Fibroblast of gingiva (primary cell): ENCODE measurements around the gene CRACDL.
"Not testable (repeated sequence)": the region's sequence is repeated elsewhere in the genome, so short reads cannot be mapped to it uniquely, and the experiment has no call there.

Experiments used
- DNase-seq: peaks from one replicate; pipeline ENCODE4 v3.0.0-alpha.2; 2011; ENCODE audit warnings: low read depth

CRACDL gene

GRCh38 chr2:98907966-98908905 is 27.8 kb downstream of the CRACDL start:
- no peak for DNase-seq

DNA sequence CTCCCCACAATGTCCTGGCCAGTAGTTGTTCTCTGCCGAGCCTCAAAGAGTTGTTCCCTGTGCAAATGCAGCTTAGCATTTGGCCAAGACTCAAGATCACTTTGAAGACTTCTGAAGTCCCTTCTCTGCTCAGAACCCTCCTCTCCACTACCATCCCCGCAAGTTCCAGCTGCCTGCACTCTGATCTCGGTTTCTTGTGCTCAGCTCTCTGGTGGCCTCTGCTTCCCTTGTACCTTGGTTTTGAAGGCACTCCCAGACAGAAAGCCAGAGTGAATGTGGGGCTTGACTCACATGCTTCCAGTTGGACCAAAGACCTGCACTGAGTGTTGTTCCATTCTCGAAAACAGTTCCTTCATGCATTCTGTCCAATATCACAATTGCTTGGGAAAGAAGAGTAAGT is 28.6 kb downstream of the CRACDL start:
- no peak for DNase-seq

DNA sequence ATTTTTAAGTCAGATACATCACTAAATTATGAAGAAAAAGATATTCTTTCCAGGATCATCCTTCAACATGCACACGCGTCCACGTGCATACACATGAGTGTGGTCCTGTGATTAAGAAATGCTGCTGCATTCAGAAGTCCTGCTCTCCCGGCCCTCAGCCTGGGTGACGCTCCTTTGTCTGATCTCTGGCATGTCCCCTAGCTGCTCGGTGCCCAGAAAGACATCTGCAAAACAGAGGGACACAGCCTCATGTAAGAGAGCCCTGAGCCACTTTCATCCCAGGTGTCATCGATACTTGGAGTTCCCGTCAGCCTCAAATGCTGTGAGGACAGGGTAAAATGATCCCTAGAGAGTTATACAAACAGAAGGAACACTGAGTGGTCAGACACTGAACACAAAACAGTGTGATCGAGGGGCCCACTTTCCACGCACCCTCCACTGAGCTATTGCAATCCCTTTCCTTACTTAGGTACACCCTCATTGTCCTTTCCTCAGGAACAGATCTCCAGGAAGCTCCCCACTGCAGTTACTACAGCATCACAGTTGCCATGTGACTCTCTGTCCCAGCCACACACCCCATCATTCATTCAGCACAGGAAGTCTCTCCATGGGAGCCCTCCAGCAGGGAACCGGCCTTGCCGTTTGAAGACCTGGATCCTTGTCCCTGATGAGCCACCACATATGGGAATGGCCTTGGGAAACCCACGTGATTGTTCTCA is 32.1 kb downstream of the CRACDL start:
- DNase-seq: no peak

DNA sequence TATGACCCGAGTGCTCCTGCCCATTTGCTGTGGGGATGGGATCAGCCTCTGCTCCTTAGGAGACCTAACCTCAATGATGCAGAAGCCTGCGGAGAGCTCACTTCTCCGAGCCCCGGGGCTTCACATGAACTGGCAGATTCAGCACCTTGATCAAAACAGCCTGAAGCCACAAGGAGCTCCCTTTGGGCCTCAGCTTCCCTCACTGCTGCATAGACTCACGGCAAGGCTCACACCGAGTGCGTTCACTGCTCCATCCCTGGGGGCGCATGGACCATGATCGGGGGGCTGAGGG is 33.0 kb downstream of the CRACDL start:
- no peak for DNase-seq

GRCh38 chr2:98902209-98903063 is 33.6 kb downstream of the CRACDL start:
- DNase-seq: no peak

GRCh38 chr2:98901702-98902101 is 34.3 kb downstream of the CRACDL start:
- DNase-seq: no peak

- no peak for DNase-seq
These were observed 34.7 kb downstream of the CRACDL start for GRCh38 chr2:98901291-98901690.

DNA sequence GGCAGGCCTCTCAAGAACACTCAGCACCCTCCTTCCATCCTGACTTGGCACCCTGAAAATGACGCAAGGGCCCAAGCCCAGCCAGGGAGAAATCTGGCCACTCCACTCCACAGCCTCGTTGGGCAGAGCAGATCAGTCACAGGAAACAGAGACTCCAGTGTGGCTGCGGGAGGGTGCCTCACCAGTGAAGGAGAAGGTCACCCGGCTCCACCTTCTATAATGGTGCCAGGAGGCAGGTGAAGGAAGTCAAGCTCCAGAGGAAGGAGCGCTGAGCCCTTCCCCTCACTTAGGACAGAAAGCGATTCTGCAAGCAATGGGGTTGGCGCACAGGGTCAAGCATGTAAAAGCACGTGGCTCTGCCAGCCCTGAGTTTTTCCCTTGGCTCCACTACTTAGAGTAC is 35.3 kb downstream of the CRACDL start:
- DNase-seq: no peak

DNA sequence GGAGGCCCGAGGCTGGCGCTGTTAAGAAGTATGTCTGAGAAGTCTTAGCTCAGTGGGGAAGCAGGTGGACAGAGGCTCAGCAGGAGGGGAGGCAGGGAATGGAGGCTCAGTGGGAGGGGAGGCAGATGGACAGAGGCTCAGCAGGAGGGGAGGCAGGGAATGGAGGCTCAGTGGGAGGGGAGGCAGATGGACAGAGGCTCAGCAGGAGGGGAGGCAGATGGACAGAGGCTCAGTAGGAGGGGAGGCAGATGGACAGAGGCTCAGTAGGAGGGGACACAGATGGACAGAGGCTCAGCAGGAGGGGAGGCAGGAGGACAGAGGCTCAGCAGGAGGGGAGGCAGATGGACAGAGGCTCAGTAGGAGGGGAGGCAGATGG is 36.3 kb downstream of the CRACDL start:
- DNase-seq: not testable (repeated sequence)

GRCh38 chr2:98899041-98899702 is 36.9 kb downstream of the CRACDL start:
- DNase-seq: no peak

GRCh38 chr2:98898423-98898841 is 37.6 kb downstream of the CRACDL start:
- DNase-seq: no peak

GRCh38 chr2:98897746-98898145 is 38.3 kb downstream of the CRACDL start:
- no peak for DNase-seq

- no peak for DNase-seq
These were observed 39.1 kb downstream of the CRACDL start for GRCh38 chr2:98896944-98897343.

- no peak for DNase-seq
These were observed 39.6 kb downstream of the CRACDL start for GRCh38 chr2:98896416-98896815.

- DNase-seq: no peak
These were observed 40.1 kb downstream of the CRACDL start for GRCh38 chr2:98895901-98896300.

DNA sequence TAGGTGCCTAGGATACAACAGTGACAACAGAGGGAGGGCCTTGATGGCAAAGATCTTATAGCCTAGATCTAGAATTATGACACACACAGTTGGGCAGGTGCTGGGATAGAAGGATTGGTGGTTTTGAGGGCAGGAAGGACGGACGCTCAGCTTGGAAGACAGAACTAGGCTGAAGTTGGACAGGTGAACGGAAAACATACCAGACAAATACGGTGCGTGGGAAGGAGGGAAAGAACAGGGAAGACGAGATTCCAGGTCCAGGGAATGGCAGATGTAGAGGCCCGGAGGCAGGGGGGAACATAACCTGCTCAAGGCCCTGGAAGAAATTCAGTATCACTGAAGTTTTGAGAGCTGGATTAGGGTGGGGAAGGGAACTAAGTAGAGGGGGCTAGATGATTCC is 40.8 kb downstream of the CRACDL start:
- no peak for DNase-seq

DNA sequence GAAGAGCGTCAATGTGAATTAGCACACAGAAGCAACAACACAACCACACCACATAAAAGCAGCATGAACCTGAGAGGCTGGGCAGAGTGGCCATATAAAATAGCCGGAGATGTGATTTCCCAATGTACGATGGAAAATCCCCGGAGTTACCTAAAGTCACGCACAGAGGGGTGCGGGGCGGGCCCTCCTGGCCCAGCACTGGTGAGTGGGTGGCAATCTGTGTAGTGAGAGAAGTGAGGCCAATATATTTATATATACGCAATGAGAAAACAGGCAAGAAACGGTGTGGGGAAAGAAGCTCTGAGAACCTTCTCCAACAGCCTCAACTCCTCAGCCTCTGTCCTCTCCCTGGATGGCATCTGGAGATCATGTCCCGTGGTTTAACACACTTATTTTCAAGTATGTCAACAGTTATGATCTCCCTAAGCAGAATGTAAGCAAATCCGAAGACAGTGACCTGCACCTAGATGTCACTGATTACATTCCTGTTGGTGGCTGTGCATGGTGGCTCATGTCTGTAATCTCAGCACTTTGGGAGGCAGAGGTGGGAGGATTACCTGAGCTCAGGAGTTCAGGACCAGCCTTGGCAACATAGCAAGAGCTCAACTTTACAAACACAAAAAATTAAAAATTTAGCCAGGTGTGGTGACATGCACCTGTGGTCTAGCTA is 41.6 kb downstream of the CRACDL start:
- no peak for DNase-seq

- no peak for DNase-seq
These were observed 42.1 kb downstream of the CRACDL start for GRCh38 chr2:98893911-98894321.

- no peak for DNase-seq
These were observed 43.2 kb downstream of the CRACDL start for GRCh38 chr2:98892871-98893270.

GRCh38 chr2:98891591-98891990 is 44.4 kb downstream of the CRACDL start:
- DNase-seq: no peak

- DNase-seq: no peak
These were observed 49.9 kb downstream of the CRACDL start for GRCh38 chr2:98886066-98886554.
